ENCODE results near the gene CLDN22. TPM values are rescaled to one million over a fixed set of nuclear protein-coding genes. Genes with fewer than 3 reads are reported as not detected.

CLDN22 gene
- total and polyA plus RNA-seq, 12 donors = not detected

DNA sequence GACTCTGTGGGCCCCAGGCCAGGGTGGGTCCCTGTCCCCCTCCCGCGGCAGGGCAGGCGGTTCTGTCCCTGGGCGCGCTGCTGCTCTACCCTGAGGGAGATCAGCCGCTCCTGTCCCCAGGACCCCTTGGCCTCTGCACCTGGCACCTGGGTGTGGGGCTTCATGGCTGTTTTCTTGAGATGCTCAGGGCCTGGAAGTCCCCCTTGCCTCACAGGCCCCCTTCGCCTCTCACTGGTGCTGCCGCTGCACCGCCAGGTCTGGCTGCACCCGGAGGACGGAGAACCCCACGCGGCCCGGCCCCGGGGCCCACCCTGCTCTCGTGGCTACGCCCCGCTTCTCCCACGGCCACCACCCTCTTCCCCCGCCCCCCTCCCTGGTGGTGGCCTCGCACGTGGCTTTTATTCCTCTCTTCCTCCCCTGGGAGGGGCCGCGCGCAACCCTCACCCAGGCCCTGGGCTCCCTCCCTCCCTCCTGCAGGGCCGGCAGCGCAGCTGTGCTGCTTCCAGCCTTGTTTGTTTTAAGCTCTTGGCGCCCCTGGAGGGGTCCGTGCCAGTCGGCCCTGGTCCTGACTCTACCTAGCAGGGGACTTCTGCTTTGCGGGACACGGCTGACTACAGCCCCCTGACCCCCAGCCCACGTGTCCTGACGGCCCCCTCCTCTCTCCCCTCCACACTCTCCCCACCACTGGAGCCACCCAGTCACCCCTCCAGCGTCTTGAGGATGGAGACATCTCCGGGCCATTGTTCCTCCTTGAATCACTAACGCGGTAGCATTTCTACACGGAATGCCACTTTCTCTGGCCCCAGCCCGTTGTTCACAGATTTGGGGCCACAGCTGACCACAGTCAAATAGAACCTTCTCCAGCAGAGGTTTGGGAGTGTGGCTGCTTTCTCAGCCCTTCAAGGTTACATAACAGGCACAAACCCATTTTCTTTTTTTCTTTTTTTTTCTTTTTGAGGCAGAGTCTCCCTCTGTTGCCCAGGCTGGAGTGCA is 22.8 kb upstream of the CLDN22 start:
- 19 to 32% (median 28%) methylated on average over 11 to 40 of the region's 40 CpGs for WGBS, 4 donors
- Histone ChIP-seq H3K27me3 (peaks cover 32% of the 10 kb centered on the region), H3K4me1 (replicated peaks in 1 of 2) (no peaks in the 10 kb centered on the region), H3K9me3 (replicated peaks in 1 of 3) (no peaks in the 10 kb centered on the region), H3K4me3 (no peak overlapping the region), H3K27ac (no peak overlapping the region), H3K36me3 (replicated peaks in 1 of 2) (no peaks in the 10 kb centered on the region)
- TF ChIP-seq POLR2A (IDR thresholded peaks at IDR 0.05) = no peak
- TF ChIP-seq, protein P1, sequence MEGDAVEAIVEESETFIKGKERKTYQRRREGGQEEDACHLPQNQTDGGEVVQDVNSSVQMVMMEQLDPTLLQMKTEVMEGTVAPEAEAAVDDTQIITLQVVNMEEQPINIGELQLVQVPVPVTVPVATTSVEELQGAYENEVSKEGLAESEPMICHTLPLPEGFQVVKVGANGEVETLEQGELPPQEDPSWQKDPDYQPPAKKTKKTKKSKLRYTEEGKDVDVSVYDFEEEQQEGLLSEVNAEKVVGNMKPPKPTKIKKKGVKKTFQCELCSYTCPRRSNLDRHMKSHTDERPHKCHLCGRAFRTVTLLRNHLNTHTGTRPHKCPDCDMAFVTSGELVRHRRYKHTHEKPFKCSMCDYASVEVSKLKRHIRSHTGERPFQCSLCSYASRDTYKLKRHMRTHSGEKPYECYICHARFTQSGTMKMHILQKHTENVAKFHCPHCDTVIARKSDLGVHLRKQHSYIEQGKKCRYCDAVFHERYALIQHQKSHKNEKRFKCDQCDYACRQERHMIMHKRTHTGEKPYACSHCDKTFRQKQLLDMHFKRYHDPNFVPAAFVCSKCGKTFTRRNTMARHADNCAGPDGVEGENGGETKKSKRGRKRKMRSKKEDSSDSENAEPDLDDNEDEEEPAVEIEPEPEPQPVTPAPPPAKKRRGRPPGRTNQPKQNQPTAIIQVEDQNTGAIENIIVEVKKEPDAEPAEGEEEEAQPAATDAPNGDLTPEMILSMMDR (IDR thresholded peaks at IDR 0.05) = no peak
- DNase-seq = peak in 1 of 7 donors; percentile 24
- intact Hi-C loops (cut with DNase I) = no loop called here

DNA sequence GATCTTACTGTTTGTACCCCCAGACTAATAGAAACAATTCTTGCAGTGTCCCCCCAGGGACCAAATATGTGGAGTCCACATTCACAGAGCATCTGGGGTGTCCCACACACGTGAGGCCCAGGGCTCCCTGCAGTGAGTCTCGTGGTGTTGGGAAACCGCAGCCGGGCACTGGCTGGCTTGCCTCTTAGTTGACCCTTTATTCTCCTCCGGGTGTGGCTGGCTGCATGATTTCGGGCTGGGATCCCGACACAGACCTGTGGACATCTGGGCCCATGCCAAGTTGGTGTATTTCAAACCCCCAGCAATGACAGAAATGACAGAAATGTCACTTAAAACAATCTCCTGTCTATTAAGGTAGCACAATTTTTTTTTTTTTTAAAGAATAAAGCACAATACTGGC is 17.8 kb upstream of the CLDN22 start:
- Histone ChIP-seq H3K36me3 (replicated peaks in 1 of 2) (no peaks in the 10 kb centered on the region), H3K27me3 (peaks cover 29% of the 10 kb centered on the region), H3K4me3 (no peak overlapping the region), H3K9me3 (replicated peaks in 1 of 3) (no peaks in the 10 kb centered on the region), H3K4me1 (replicated peaks in 1 of 2) (no peaks in the 10 kb centered on the region), H3K27ac (no peak overlapping the region)
- peak in 1 of 7 donors; percentile 39 for DNase-seq
- 84 to 87% (median 85%) methylated on average over 3 to 7 of the region's 7 CpGs for WGBS, 4 donors
- no peak for TF ChIP-seq POLR2A (IDR thresholded peaks at IDR 0.05)
- TF ChIP-seq, protein P1 (IDR thresholded peaks at IDR 0.05) = no peak
- intact Hi-C loops (cut with DNase I) = no loop called here

DNA sequence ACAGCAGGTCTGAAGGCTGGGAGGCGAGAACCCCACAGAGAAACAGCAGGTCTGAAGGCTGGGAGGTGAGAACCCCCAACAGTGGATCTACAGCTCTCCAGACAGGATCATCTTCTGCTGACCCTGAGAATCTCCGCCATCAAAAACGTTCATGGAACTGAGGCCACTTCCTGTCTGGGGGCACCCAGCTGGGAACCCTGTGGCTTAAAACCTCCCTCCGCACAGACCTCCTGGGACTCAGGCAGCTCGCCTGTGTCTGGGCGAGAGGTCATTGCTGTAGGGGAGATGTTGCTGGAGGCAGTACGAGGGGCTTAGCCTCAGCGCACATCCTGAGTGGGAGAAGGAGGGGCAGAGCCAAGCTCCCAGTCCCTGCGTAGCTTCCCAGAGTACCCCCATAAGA is 17.3 kb upstream of the CLDN22 start:
- no peaks in the 10 kb centered on the region for H3K9me3 ChIP-seq (replicated peaks in 1 of 3)
- no peak overlapping the region for H3K27ac ChIP-seq
- H3K27me3 ChIP-seq = peaks cover 24% of the 10 kb centered on the region
- 80 to 96% (median 86%) methylated on average over 3 to 9 of the region's 9 CpGs for WGBS, 4 donors
- intact Hi-C loops (cut with DNase I) = no loop called here
- DNase-seq = peak in 1 of 7 donors; percentile 9
- TF ChIP-seq, protein P1 (IDR thresholded peaks at IDR 0.05) = no peak
- no peak for TF ChIP-seq POLR2A (IDR thresholded peaks at IDR 0.05)
- H3K4me3 ChIP-seq = no peak overlapping the region
- H3K4me1 ChIP-seq (replicated peaks in 1 of 2) = no peaks in the 10 kb centered on the region
- H3K36me3 ChIP-seq (replicated peaks in 1 of 2) = no peaks in the 10 kb centered on the region

DNA sequence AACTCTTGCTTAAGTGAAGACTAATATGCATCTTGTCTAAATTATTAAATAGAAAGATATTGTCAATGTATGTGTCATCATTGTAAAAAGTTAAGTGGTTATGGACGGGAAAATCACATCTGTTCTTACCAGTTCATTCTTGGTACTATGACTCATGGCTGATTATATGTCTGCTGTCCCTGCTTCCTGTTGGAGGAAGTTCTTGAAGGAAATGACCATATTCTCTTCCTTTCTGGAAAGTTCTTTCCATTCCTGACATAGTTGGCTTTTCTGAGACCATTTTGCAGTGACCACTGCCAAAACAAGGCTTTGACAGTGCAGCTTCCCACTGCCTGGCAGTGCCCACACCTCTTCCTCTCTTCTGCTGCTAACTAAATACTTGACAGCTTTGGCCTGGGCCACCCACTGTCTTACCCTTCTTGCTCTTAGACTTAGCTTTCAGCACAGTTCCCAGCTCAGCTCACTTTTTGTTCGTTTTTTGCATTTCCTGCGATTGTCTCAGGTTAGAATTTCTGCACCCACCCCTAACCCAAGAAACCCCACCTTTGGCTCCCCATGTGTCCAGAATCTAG is 15.4 kb upstream of the CLDN22 start:
- no peak overlapping the region for H3K27ac ChIP-seq
- intact Hi-C loops (cut with DNase I) = no loop called here
- no peaks in the 10 kb centered on the region for H3K9me3 ChIP-seq (replicated peaks in 1 of 3)
- DNase-seq = peak in 1 of 7 donors; percentile 37
- WGBS, 4 donors = 43 to 71% (median 57%) methylated on average over 3 of the region's 3 CpGs
- TF ChIP-seq, protein P1 (IDR thresholded peaks at IDR 0.05) = no peak
- peaks cover 19% of the 10 kb centered on the region for H3K27me3 ChIP-seq
- H3K4me3 ChIP-seq = no peak overlapping the region
- no peaks in the 10 kb centered on the region for H3K36me3 ChIP-seq (replicated peaks in 1 of 2)
- H3K4me1 ChIP-seq (replicated peaks in 1 of 2) = no peaks in the 10 kb centered on the region
